Measurements from ENCODE around the gene CCDC106.

The CCDC106 gene

GRCh38 chr19:55656988-55657747, 9.2 kb downstream of the CCDC106 start:
- Histone ChIP-seq H3K4me2 (ENCODE audit: low read depth, low read length) (peak overlapping the region; percentile 99), H4K20me1 (ENCODE audit: insufficient read depth, low read length) (peaks cover 41% of the 10 kb centered on the region), H3K27ac (ENCODE audit: low read length) (no peak overlapping the region), H3K9ac (ENCODE audit: low read length) (peak overlapping the region; percentile 100; the same call in 1 of the 2 replicates), H2AFZ (ENCODE audit: low read length) (no peak overlapping the region), H3K4me3 (ENCODE audit: low read length) (peak overlapping the region; percentile 91), H3K9me2 (replicated peaks; ENCODE audit: insufficient read depth, low read length) (no peaks in the 10 kb centered on the region), H3K4me1 (ENCODE audit: low read length) (peaks cover 20% of the 10 kb centered on the region; the same call in 1 of the 2 replicates), H3F3A (ENCODE audit: insufficient read depth, low read length) (peaks cover 4% of the 10 kb centered on the region; the same call in 1 of the 2 replicates), H3K36me3 (replicated peaks; ENCODE audit: insufficient read depth, low read length) (peaks cover 2% of the 10 kb centered on the region; the same call in 1 of the 2 replicates), H3K79me2 (ENCODE audit: low read length) (peaks cover 73% of the 10 kb centered on the region), H3K9me3 (replicated peaks; ENCODE audit: insufficient read depth, low read length) (no peaks in the 10 kb centered on the region), H3K27me3 (replicated peaks; ENCODE audit: insufficient read depth, low read length) (no peaks in the 10 kb centered on the region)
- TF ChIP-seq EZH2phosphoT487 (IDR thresholded peaks at IDR 0.05; ENCODE audit: low read length) (no peak), CTCF (IDR thresholded peaks at IDR 0.05; ENCODE audit: low read length) (no peak), EZH2 (optimal IDR thresholded peaks at IDR 0.05; ENCODE audit: low read depth, low read length) (no peak)
- peak; percentile 14 for DNase-seq

DNA sequence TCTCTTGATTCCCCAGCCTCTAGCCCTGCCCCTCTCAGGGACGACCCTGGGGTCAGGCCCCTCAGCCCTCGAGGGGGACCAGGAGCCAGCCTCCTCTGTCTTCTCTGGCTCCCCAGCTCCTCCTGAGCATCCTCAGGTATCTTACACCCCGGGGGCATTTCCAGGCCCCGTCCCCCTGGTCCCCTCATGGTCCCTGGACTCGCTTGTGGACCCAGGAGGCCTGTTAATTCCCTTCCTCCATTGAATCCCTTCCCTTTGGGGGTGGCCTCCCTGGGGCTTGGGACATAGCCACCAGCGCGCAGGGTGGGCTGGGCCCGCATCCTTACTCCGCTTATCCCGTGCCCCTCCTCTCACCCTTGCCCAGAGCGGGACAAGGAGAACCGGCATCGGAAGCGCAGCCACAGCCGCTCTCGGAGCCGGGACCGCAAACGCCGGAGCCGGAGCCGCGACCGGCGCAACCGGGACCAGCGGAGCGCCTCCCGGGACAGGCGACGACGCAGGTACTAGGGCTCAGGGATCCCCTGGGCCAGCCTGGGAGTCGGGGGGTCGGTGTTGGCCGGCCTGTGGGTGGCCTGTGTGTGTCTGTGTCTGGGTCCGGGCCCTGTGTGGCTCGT, 10.9 kb downstream of the CCDC106 start:
- Histone ChIP-seq H3F3A (ENCODE audit: insufficient read depth, low read length) (peaks cover 4% of the 10 kb centered on the region; the same call in 1 of the 2 replicates), H3K79me2 (ENCODE audit: low read length) (peaks cover 91% of the 10 kb centered on the region), H4K20me1 (ENCODE audit: insufficient read depth, low read length) (peaks cover 48% of the 10 kb centered on the region), H2AFZ (ENCODE audit: low read length) (no peak overlapping the region), H3K9me2 (replicated peaks; ENCODE audit: insufficient read depth, low read length) (no peaks in the 10 kb centered on the region), H3K9me3 (replicated peaks; ENCODE audit: insufficient read depth, low read length) (no peaks in the 10 kb centered on the region), H3K4me1 (ENCODE audit: low read length) (peaks cover 20% of the 10 kb centered on the region; the same call in 1 of the 2 replicates), H3K4me2 (ENCODE audit: low read depth, low read length) (no peak overlapping the region), H3K36me3 (replicated peaks; ENCODE audit: insufficient read depth, low read length) (peaks cover 9% of the 10 kb centered on the region), H3K27ac (ENCODE audit: low read length) (no peak overlapping the region), H3K4me3 (ENCODE audit: low read length) (no peak overlapping the region), H3K27me3 (replicated peaks; ENCODE audit: insufficient read depth, low read length) (no peaks in the 10 kb centered on the region), H3K9ac (ENCODE audit: low read length) (no peak overlapping the region)
- TF ChIP-seq CTCF (IDR thresholded peaks at IDR 0.05; ENCODE audit: low read length), result no peak
- DNase-seq, result no peak

- Histone ChIP-seq H3K79me2 (ENCODE audit: low read length) (peaks cover 99% of the 10 kb centered on the region), H3K27me3 (replicated peaks; ENCODE audit: insufficient read depth, low read length) (no peaks in the 10 kb centered on the region), H2AFZ (ENCODE audit: low read length) (no peak overlapping the region), H3K9me2 (replicated peaks; ENCODE audit: insufficient read depth, low read length) (no peaks in the 10 kb centered on the region), H3K9ac (ENCODE audit: low read length) (no peak overlapping the region), H4K20me1 (ENCODE audit: insufficient read depth, low read length) (peaks cover 48% of the 10 kb centered on the region), H3K36me3 (replicated peaks; ENCODE audit: insufficient read depth, low read length) (peaks cover 14% of the 10 kb centered on the region), H3K4me1 (ENCODE audit: low read length) (peaks cover 20% of the 10 kb centered on the region; the same call in 1 of the 2 replicates), H3K9me3 (replicated peaks; ENCODE audit: insufficient read depth, low read length) (no peaks in the 10 kb centered on the region), H3K4me2 (ENCODE audit: low read depth, low read length) (no peak overlapping the region), H3F3A (ENCODE audit: insufficient read depth, low read length) (peaks cover 4% of the 10 kb centered on the region; the same call in 1 of the 2 replicates), H3K27ac (ENCODE audit: low read length) (no peak overlapping the region), H3K4me3 (ENCODE audit: low read length) (no peak overlapping the region)
- no peak for DNase-seq
- TF ChIP-seq CTCF (IDR thresholded peaks at IDR 0.05; ENCODE audit: low read length), result no peak
- TF ChIP-seq EZH2 (optimal IDR thresholded peaks at IDR 0.05; ENCODE audit: low read depth, low read length), result no peak
- TF ChIP-seq EZH2phosphoT487 (IDR thresholded peaks at IDR 0.05; ENCODE audit: low read length), result no peak
These were observed 11.8 kb downstream of the CCDC106 start for GRCh38 chr19:55659822-55660221.

Measured in MM.1S (cell line).